ENCODE measurements around the gene TSTD2.
"Not testable (repeated sequence)": the region's sequence is repeated elsewhere in the genome, so short reads cannot be mapped to it uniquely, and the experiment has no call there.

Gene TSTD2

GRCh38 chr9:97630591-97630990, 2.6 kb downstream of the TSTD2 start:
- no peak for DNase-seq (ENCODE audit: low spot score)

- no peak for DNase-seq (ENCODE audit: low spot score)
These were observed 4.0 kb downstream of the TSTD2 start for GRCh38 chr9:97629156-97629555.

- DNase-seq (ENCODE audit: low spot score), result no peak
These were observed 4.5 kb downstream of the TSTD2 start for GRCh38 chr9:97628668-97629067.

- no peak for DNase-seq (ENCODE audit: low spot score)
These were observed 5.5 kb downstream of the TSTD2 start for GRCh38 chr9:97627624-97628023.

GRCh38 chr9:97625620-97626019, 7.5 kb downstream of the TSTD2 start:
- no peak for DNase-seq (ENCODE audit: low spot score)

- DNase-seq (ENCODE audit: low spot score), result no peak
These were observed 9.2 kb downstream of the TSTD2 start for GRCh38 chr9:97623946-97624345.

- not testable (repeated sequence) for DNase-seq (ENCODE audit: low spot score)
These were observed 10.7 kb downstream of the TSTD2 start for GRCh38 chr9:97622483-97622882.

- DNase-seq (ENCODE audit: low spot score), result not testable (repeated sequence)
These were observed 13.1 kb downstream of the TSTD2 start for GRCh38 chr9:97620063-97620462.

GRCh38 chr9:97617939-97618416, 15.2 kb downstream of the TSTD2 start:
- DNase-seq (ENCODE audit: low spot score), result no peak

- DNase-seq (ENCODE audit: low spot score), result peak; percentile 75
These were observed 17.6 kb downstream of the TSTD2 start for GRCh38 chr9:97615439-97616072.

- DNase-seq (ENCODE audit: low spot score), result no peak
These were observed 28.1 kb downstream of the TSTD2 start for GRCh38 chr9:97604901-97605645.

- no peak for DNase-seq (ENCODE audit: low spot score)
These were observed 30.7 kb downstream of the TSTD2 start for GRCh38 chr9:97602430-97602829.

- no peak for DNase-seq (ENCODE audit: low spot score)
These were observed 31.8 kb downstream of the TSTD2 start for GRCh38 chr9:97601228-97601898.

- DNase-seq (ENCODE audit: low spot score), result no peak
These were observed 32.5 kb downstream of the TSTD2 start for GRCh38 chr9:97600531-97601227.

GRCh38 chr9:97599314-97599846, 33.8 kb downstream of the TSTD2 start:
- no peak for DNase-seq (ENCODE audit: low spot score)

GRCh38 chr9:97598461-97599288, 34.5 kb downstream of the TSTD2 start:
- DNase-seq (ENCODE audit: low spot score), result peak; percentile 82

GRCh38 chr9:97596906-97597305, 36.3 kb downstream of the TSTD2 start:
- no peak for DNase-seq (ENCODE audit: low spot score)

GRCh38 chr9:97594381-97594921, 38.7 kb downstream of the TSTD2 start:
- DNase-seq (ENCODE audit: low spot score), result no peak

GRCh38 chr9:97593960-97594359, 39.2 kb downstream of the TSTD2 start:
- peak; percentile 21 for DNase-seq (ENCODE audit: low spot score)

GRCh38 chr9:97592126-97592525, 41.0 kb downstream of the TSTD2 start:
- no peak for DNase-seq (ENCODE audit: low spot score)

GRCh38 chr9:97591535-97591934, 41.6 kb downstream of the TSTD2 start:
- DNase-seq (ENCODE audit: low spot score), result no peak
